H9 (cell line): ENCODE results near the gene CA12. TPM values are rescaled to one million over a fixed set of nuclear protein-coding genes. Genes with fewer than 3 reads are reported as not detected.

Experiments
- DNase-seq: peaks from one replicate; pipeline ENCODE4 v3.0.0-alpha.2; 2017
- H2AFZ ChIP-seq: one replicate; pipeline ENCODE4 v1.6.1; 2013; ENCODE audit warnings: mild to moderate bottlenecking, low read length, control low read depth, moderate library complexity
- H2AK5ac ChIP-seq: 2 replicates; pipeline ENCODE4 v1.6.1; 2013; ENCODE audit warnings: low read length, control low read depth, mixed read lengths; ENCODE audit not compliant: insufficient read length
- H2BK120ac ChIP-seq: one replicate; pipeline ENCODE4 v1.6.1; 2013; ENCODE audit warnings: low read depth, mild to moderate bottlenecking, low read length, control low read depth, inconsistent platforms; ENCODE audit not compliant: poor library complexity, severe bottlenecking
- H2BK12ac ChIP-seq: 2 replicates; pipeline ENCODE4 v1.6.1; 2013; ENCODE audit warnings: low read length, control low read depth, mixed read lengths, low read depth; ENCODE audit not compliant: insufficient read length
- H2BK15ac ChIP-seq: 2 replicates; pipeline ENCODE4 v1.6.1; 2013; ENCODE audit warnings: low read depth, low read length, control low read depth
- H2BK20ac ChIP-seq: one replicate; pipeline ENCODE4 v1.6.1; 2013; ENCODE audit warnings: low read depth, mild to moderate bottlenecking, low read length, control low read depth, inconsistent platforms; ENCODE audit not compliant: poor library complexity, severe bottlenecking
- H2BK5ac ChIP-seq: 2 replicates; pipeline ENCODE4 v1.6.1; 2013; ENCODE audit warnings: low read length, control low read depth, mixed read lengths; ENCODE audit not compliant: insufficient read length
- H3K14ac ChIP-seq: 2 replicates; pipeline ENCODE4 v1.6.1; 2013; ENCODE audit warnings: low read length, control low read depth; ENCODE audit not compliant: insufficient read depth
- H3K18ac ChIP-seq: 2 replicates; pipeline ENCODE4 v1.6.1; 2013; ENCODE audit warnings: low read depth, mild to moderate bottlenecking, mixed read lengths, low read length, control low read depth; ENCODE audit not compliant: insufficient read length
- H3K23ac ChIP-seq: 2 replicates; pipeline ENCODE4 v1.6.1; 2013; ENCODE audit warnings: low read length, control low read depth, mixed read lengths, low read depth; ENCODE audit not compliant: insufficient read length
- H3K23me2 ChIP-seq: 2 replicates; pipeline ENCODE4 v1.6.1; 2013; ENCODE audit warnings: low read depth, mild to moderate bottlenecking, mixed read lengths, low read length, control low read depth; ENCODE audit not compliant: insufficient read length, poor library complexity, severe bottlenecking
- H3K27ac ChIP-seq: 2 replicates; pipeline ENCODE4 v1.5.1; 2013; ENCODE audit warnings: low read length, control low read depth, mixed read lengths, low read depth; ENCODE audit not compliant: insufficient read length
- H3K27me3 ChIP-seq: 2 replicates; pipeline ENCODE4 v1.6.1; 2013; ENCODE audit warnings: low read length, control low read depth, inconsistent platforms; ENCODE audit not compliant: insufficient read depth
- H3K4ac ChIP-seq: 2 replicates; pipeline ENCODE4 v1.6.1; 2013; ENCODE audit warnings: low read depth, mild to moderate bottlenecking, control low read depth, inconsistent platforms, low read length, moderate library complexity
- H3K4me1 ChIP-seq: 2 replicates; pipeline ENCODE4 v1.6.1; 2013; ENCODE audit warnings: low read length, control low read depth, inconsistent platforms; ENCODE audit not compliant: insufficient read depth
- H3K4me2 ChIP-seq: 2 replicates; pipeline ENCODE4 v1.6.1; 2013; ENCODE audit warnings: low read length, control low read depth, mixed read lengths; ENCODE audit not compliant: insufficient read length, insufficient read depth
- H3K56ac ChIP-seq: 2 replicates; pipeline ENCODE4 v1.6.1; 2013; ENCODE audit warnings: low read depth, mild to moderate bottlenecking, mixed read lengths, low read length, control low read depth; ENCODE audit not compliant: insufficient read length
- H3K79me1 ChIP-seq: 2 replicates; pipeline ENCODE4 v1.6.1; 2013; ENCODE audit warnings: low read depth, mild to moderate bottlenecking, moderate library complexity, low read length, control low read depth, inconsistent platforms; ENCODE audit not compliant: insufficient read depth, poor library complexity, severe bottlenecking
- H3K79me2 ChIP-seq: 2 replicates; pipeline ENCODE4 v1.6.1; 2013; ENCODE audit warnings: low read length, control low read depth, inconsistent platforms; ENCODE audit not compliant: insufficient read depth
- H3K9ac ChIP-seq: 2 replicates; pipeline ENCODE4 v1.6.1; 2013; ENCODE audit warnings: low read length, control low read depth, mixed read lengths; ENCODE audit not compliant: insufficient read length; ENCODE audit errors: extremely low read depth
- H3K9me3 ChIP-seq: one replicate; pipeline ENCODE4 v1.6.1; 2013; ENCODE audit warnings: low read depth, low read length, inconsistent platforms; ENCODE audit not compliant: control insufficient read depth
- H3T11ph ChIP-seq: one replicate; pipeline ENCODE4 v1.6.1; 2013; ENCODE audit warnings: mild to moderate bottlenecking, low read length, control low read depth, inconsistent platforms
- H4K20me1 ChIP-seq: one replicate; pipeline ENCODE4 v1.6.1; 2013; ENCODE audit not compliant: control insufficient read depth, insufficient read length, insufficient read depth
- H4K5ac ChIP-seq: 2 replicates; pipeline ENCODE4 v1.6.1; 2013; ENCODE audit warnings: low read depth, mild to moderate bottlenecking, mixed read lengths, low read length, control low read depth; ENCODE audit not compliant: insufficient read length
- H4K8ac ChIP-seq: replicated peaks from 2 replicates; pipeline ENCODE4 v1.6.1; 2013; ENCODE audit warnings: low read length, control low read depth, mixed read lengths, low read depth; ENCODE audit not compliant: insufficient read length
- H4K91ac ChIP-seq: 2 replicates; pipeline ENCODE4 v1.6.1; 2013; ENCODE audit warnings: low read depth, mild to moderate bottlenecking, moderate library complexity, mixed read lengths, low read length, control low read depth; ENCODE audit not compliant: insufficient read length
- H3K27ac Mint-ChIP-seq, 3 experiments: 2 replicates in 2 of 3; 3 replicates in 1 of 3; pipeline ENCODE4 v1.8.0; 2020 to 2021; ENCODE audit warnings: mixed read lengths in 3 of 3, mild to moderate bottlenecking in 1 of 3, moderate library complexity in 1 of 3
- H3K27me3 Mint-ChIP-seq: 2 replicates; pipeline ENCODE4 v1.8.0; 2021; ENCODE audit warnings: low read depth, mild to moderate bottlenecking, moderate library complexity, mixed read lengths
- H3K36me3 Mint-ChIP-seq, 3 experiments: 2 replicates in 2 of 3; 3 replicates in 1 of 3; pipeline ENCODE4 v1.8.0; 2020 to 2021; ENCODE audit warnings: low read depth in 3 of 3, mixed read lengths in 3 of 3; ENCODE audit not compliant: insufficient read depth in 1 of 3
- H3K4me1 Mint-ChIP-seq, 2 experiments: 2 replicates each; pipeline ENCODE4 v1.8.0; 2020; ENCODE audit warnings: mixed read lengths in 2 of 2
- H3K4me3 Mint-ChIP-seq, 2 experiments: 2 replicates in 1 of 2; 3 replicates in 1 of 2; pipeline ENCODE4 v1.8.0; 2020 to 2021; ENCODE audit warnings: mild to moderate bottlenecking in 2 of 2, mixed read lengths in 2 of 2, moderate library complexity in 1 of 2
- H3K9me3 Mint-ChIP-seq, 2 experiments: 2 replicates in 1 of 2; 3 replicates in 1 of 2; pipeline ENCODE4 v1.8.0; 2020; ENCODE audit warnings: mild to moderate bottlenecking in 2 of 2, mixed read lengths in 2 of 2, moderate library complexity in 1 of 2
- CTCF ChIP-seq: fragments of 200-600 bp; sonication (generic); conservative IDR thresholded peaks from 3 replicates; pipeline ENCODE4 v1.8.0; 2021; ENCODE audit warnings: antibody characterized with exemption, mild to moderate bottlenecking
- WGBS: extraction: QIAGEN DNeasy Blood & Tissue Kit; methylation state at CpG from one replicate; pipeline ENCODE4 v1.1.7; 2013; ENCODE audit warnings: missing lambda C conversion rate, low lambda C conversion rate, mixed read lengths; ENCODE audit not compliant: insufficient read length; ENCODE audit errors: extremely low coverage; 5-methylcytosine and 5-hydroxymethylcytosine counted together
- total RNA-seq: library from RNA; stranded (reverse); gene quantifications from 2 replicates; pipeline ENCODE4 v1.2.1, GENCODE V29; 2021

Gene CA12
- total RNA-seq, 1 experiment from 2014 or later, result 0.68 TPM

- no peak for TF ChIP-seq CTCF
- no peak overlapping the region for H3T11ph ChIP-seq
- H3K56ac ChIP-seq, result no peak overlapping the region
- H2AK5ac ChIP-seq, result no peak overlapping the region
- no peaks in the 10 kb centered on the region for H3K27me3 Mint-ChIP-seq
- H3K27me3 ChIP-seq, result no peaks in the 10 kb centered on the region
- H4K5ac ChIP-seq, result no peak overlapping the region
- no peak overlapping the region for H3K9ac ChIP-seq
- H2BK15ac ChIP-seq, result no peak overlapping the region
- no peaks in the 10 kb centered on the region for H3K23me2 ChIP-seq
- H3K9me3 Mint-ChIP-seq, result no peaks in the 10 kb centered on the region
- no CpG with 5 or more reads among the region's 5 CpGs for WGBS
- H3K18ac ChIP-seq, result no peak overlapping the region
- H4K91ac ChIP-seq, result no peak overlapping the region
- no peak overlapping the region for H4K8ac ChIP-seq
- no peaks in the 10 kb centered on the region for H3K79me2 ChIP-seq
- no peak overlapping the region for H3K4ac ChIP-seq
- no peak overlapping the region for H3K4me3 Mint-ChIP-seq
- H3K27ac ChIP-seq, result no peak overlapping the region
- H3K27ac Mint-ChIP-seq, result peak overlapping the region in 1 of 3 experiments; percentile 54; a peak in 1 of 7 replicates
- peaks cover 0 to 16% (median 6%) of the 10 kb centered on the region in 3 experiments; a peak in 3 of 7 replicates for H3K36me3 Mint-ChIP-seq
- H3K4me2 ChIP-seq, result no peak overlapping the region
- no peak for DNase-seq
- peaks cover 5 to 7% of the 10 kb centered on the region in 2 experiments for H3K4me1 Mint-ChIP-seq
- no peaks in the 10 kb centered on the region for H4K20me1 ChIP-seq
- no peaks in the 10 kb centered on the region for H3K9me3 ChIP-seq
- no peak overlapping the region for H2BK12ac ChIP-seq
- no peak overlapping the region for H2BK5ac ChIP-seq
- H3K79me1 ChIP-seq, result no peaks in the 10 kb centered on the region
- H3K23ac ChIP-seq, result no peak overlapping the region
- no peak overlapping the region for H2BK120ac ChIP-seq
- no peak overlapping the region for H3K14ac ChIP-seq
- no peaks in the 10 kb centered on the region for H3K4me1 ChIP-seq
- H2AFZ ChIP-seq, result no peak overlapping the region
- no peak overlapping the region for H2BK20ac ChIP-seq
These were observed 75.1 kb downstream of the CA12 start for GRCh38 chr15:63306492-63307073.
